ENCODE measurements around the gene DAB2IP. TPM values are rescaled to one million over a fixed set of nuclear protein-coding genes. Genes with fewer than 3 reads are reported as not detected.

The DAB2IP gene
- total RNA-seq, 4 donors from 2014 or later = 19.2 to 45.4 (median 34.8) TPM

- DNase-seq (ENCODE audit: low spot score) (no peak), ATAC-seq (ENCODE audit: low FRiP score) (no peak)
- no peak for TF ChIP-seq CTCF (IDR thresholded peaks at IDR 0.05)
Observed at GRCh38 chr9:121814594-121814993, 163.2 kb downstream of the DAB2IP start.

- TF ChIP-seq CTCF (IDR thresholded peaks at IDR 0.05) = no peak
- ATAC-seq (ENCODE audit: low FRiP score) (no peak), DNase-seq (ENCODE audit: low spot score) (no peak)
Observed at GRCh38 chr9:121815084-121815483, 163.7 kb downstream of the DAB2IP start.

- no peak for DNase-seq (ENCODE audit: low spot score)
- no peak for TF ChIP-seq CTCF (IDR thresholded peaks at IDR 0.05)
- no peak for ATAC-seq (ENCODE audit: low FRiP score)
Observed at GRCh38 chr9:121815546-121816448, 164.4 kb downstream of the DAB2IP start.

- no peak for ATAC-seq (ENCODE audit: low FRiP score)
- no peak for TF ChIP-seq CTCF (IDR thresholded peaks at IDR 0.05)
- no peak for DNase-seq (ENCODE audit: low spot score)
Observed at GRCh38 chr9:121816449-121816817, 165.0 kb downstream of the DAB2IP start.

GRCh38 chr9:121816845-121817450 lies 165.5 kb downstream of the DAB2IP start:
- no peak for ATAC-seq (ENCODE audit: low FRiP score)
- no peak for TF ChIP-seq CTCF (IDR thresholded peaks at IDR 0.05)
- no peak for DNase-seq (ENCODE audit: low spot score)

GRCh38 chr9:121817476-121817875 lies 166.0 kb downstream of the DAB2IP start:
- DNase-seq (ENCODE audit: low spot score) (no peak), ATAC-seq (ENCODE audit: low FRiP score) (no peak)
- no peak for TF ChIP-seq CTCF (IDR thresholded peaks at IDR 0.05)

Measured in omental fat pad (tissue), 4 donors.